ENCODE measurements around the gene NLK. TPM values are rescaled to one million over a fixed set of nuclear protein-coding genes. Genes with fewer than 3 reads are reported as not detected.

Gene NLK
- total RNA-seq, 1 experiment from 2014 or later: 12.8 TPM

DNA sequence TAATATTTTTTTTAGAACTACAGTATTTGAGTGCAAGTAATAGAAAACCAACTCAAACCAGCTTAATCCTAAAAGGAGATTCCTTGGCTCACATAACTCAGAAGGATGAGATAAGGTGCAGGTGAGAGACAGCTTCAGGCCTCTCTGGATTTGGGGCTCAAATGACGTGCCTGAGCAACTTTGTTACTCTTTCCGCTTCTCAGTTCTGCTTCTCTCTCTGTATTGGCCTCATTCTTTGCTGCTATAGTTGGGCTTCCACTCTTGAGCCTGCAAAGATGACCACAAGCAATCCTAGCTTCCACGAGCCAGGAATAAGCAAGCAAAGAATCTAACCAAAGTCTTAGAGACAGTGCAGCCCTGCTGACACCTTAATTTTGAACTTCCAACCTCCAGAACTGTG lies 45.0 kb upstream of the NLK start:
- no TSS peak for BruUV-seq (replicated peaks)
- POLR2A ChIA-PET: no interaction called here

More for the DNA sequence above, 45.0 kb upstream of the NLK start:
- Histone ChIP-seq H3K79me2 (ENCODE audit: insufficient read depth, low read length) (no peaks in the 10 kb centered on the region), H3K9me2 (ENCODE audit: insufficient read depth) (no peaks in the 10 kb centered on the region), H3K4me3 (replicated peaks in 1 of 2; ENCODE audit: low read depth in 1 of 2, low read length in 2 of 2) (no peak overlapping the region), H3K36me3 (ENCODE audit: control insufficient read depth in 1 of 2, insufficient read depth in 2 of 2, low read length in 2 of 2) (no peaks in the 10 kb centered on the region), H3K9me3 (ENCODE audit: control insufficient read depth in 1 of 2, insufficient read depth in 1 of 2, low read depth in 1 of 2, low read length in 2 of 2) (no peaks in the 10 kb centered on the region), H3K4me2 (ENCODE audit: low read length) (no peak overlapping the region), H4K20me1 (ENCODE audit: insufficient read depth) (no peaks in the 10 kb centered on the region), H3K4me1 (ENCODE audit: control insufficient read depth in 1 of 2, insufficient read depth in 2 of 2, low read length in 2 of 2) (peaks cover 0 to 2% of the 10 kb centered on the region in 2 experiments; a peak in 1 of 4 replicates), H3K27me3 (ENCODE audit: insufficient read depth, low read length) (peaks cover 31% of the 10 kb centered on the region), H3K27ac (ENCODE audit: low read depth, low read length) (no peak overlapping the region), H3K9ac (ENCODE audit: low read length) (no peak overlapping the region), H2AFZ (ENCODE audit: low read depth, low read length, poor library complexity, severe bottlenecking) (no peak overlapping the region)
- intact Hi-C loops (cut with micrococcal nuclease): no loop called here
- no peak for TF ChIP-seq POLR2AphosphoS5 (IDR thresholded peaks at IDR 0.05; ENCODE audit: low read depth, low read length)
- TF ChIP-seq SRF (IDR thresholded peaks at IDR 0.05; ENCODE audit: low read depth): no peak
- no peak for TF ChIP-seq SP1 (IDR thresholded peaks at IDR 0.05; ENCODE audit: low read depth)
- no peak for TF ChIP-seq SIN3A (IDR thresholded peaks at IDR 0.05; ENCODE audit: low read depth)
- TF ChIP-seq YY1 (IDR thresholded peaks at IDR 0.05; ENCODE audit: extremely low read depth, insufficient replicate concordance, low read depth, low read length): no peak
- no peak for TF ChIP-seq ATF3 (IDR thresholded peaks at IDR 0.05)
- no peak for TF ChIP-seq ZNF274 (IDR thresholded peaks at IDR 0.05; ENCODE audit: low read depth, low read length)
- TF ChIP-seq JUND (IDR thresholded peaks at IDR 0.05): no peak
- TF ChIP-seq, protein P1, sequence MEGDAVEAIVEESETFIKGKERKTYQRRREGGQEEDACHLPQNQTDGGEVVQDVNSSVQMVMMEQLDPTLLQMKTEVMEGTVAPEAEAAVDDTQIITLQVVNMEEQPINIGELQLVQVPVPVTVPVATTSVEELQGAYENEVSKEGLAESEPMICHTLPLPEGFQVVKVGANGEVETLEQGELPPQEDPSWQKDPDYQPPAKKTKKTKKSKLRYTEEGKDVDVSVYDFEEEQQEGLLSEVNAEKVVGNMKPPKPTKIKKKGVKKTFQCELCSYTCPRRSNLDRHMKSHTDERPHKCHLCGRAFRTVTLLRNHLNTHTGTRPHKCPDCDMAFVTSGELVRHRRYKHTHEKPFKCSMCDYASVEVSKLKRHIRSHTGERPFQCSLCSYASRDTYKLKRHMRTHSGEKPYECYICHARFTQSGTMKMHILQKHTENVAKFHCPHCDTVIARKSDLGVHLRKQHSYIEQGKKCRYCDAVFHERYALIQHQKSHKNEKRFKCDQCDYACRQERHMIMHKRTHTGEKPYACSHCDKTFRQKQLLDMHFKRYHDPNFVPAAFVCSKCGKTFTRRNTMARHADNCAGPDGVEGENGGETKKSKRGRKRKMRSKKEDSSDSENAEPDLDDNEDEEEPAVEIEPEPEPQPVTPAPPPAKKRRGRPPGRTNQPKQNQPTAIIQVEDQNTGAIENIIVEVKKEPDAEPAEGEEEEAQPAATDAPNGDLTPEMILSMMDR (IDR thresholded peaks at IDR 0.05 in 2 of 3, conservative IDR thresholded peaks at IDR 0.05 in 1 of 3; ENCODE audit: borderline replicate concordance in 1 of 3, insufficient read depth in 1 of 3, low read depth in 2 of 3, low read length in 2 of 3): no peak
- no peak for TF ChIP-seq EZH2phosphoT487 (IDR thresholded peaks at IDR 0.05; ENCODE audit: borderline replicate concordance)
- TF ChIP-seq CBX3 (IDR thresholded peaks at IDR 0.05; ENCODE audit: low read depth): no peak
- TF ChIP-seq, protein P2, sequence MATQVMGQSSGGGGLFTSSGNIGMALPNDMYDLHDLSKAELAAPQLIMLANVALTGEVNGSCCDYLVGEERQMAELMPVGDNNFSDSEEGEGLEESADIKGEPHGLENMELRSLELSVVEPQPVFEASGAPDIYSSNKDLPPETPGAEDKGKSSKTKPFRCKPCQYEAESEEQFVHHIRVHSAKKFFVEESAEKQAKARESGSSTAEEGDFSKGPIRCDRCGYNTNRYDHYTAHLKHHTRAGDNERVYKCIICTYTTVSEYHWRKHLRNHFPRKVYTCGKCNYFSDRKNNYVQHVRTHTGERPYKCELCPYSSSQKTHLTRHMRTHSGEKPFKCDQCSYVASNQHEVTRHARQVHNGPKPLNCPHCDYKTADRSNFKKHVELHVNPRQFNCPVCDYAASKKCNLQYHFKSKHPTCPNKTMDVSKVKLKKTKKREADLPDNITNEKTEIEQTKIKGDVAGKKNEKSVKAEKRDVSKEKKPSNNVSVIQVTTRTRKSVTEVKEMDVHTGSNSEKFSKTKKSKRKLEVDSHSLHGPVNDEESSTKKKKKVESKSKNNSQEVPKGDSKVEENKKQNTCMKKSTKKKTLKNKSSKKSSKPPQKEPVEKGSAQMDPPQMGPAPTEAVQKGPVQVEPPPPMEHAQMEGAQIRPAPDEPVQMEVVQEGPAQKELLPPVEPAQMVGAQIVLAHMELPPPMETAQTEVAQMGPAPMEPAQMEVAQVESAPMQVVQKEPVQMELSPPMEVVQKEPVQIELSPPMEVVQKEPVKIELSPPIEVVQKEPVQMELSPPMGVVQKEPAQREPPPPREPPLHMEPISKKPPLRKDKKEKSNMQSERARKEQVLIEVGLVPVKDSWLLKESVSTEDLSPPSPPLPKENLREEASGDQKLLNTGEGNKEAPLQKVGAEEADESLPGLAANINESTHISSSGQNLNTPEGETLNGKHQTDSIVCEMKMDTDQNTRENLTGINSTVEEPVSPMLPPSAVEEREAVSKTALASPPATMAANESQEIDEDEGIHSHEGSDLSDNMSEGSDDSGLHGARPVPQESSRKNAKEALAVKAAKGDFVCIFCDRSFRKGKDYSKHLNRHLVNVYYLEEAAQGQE (IDR thresholded peaks at IDR 0.05; ENCODE audit: low read depth): no peak
- TF ChIP-seq TCF7L2 (IDR thresholded peaks at IDR 0.05; ENCODE audit: borderline replicate concordance, extremely low read depth, insufficient read depth, insufficient read length): no peak
- no peak for TF ChIP-seq FOSL1 (IDR thresholded peaks at IDR 0.05; ENCODE audit: low read depth)
- no peak for TF ChIP-seq POLR2A (IDR thresholded peaks at IDR 0.05; ENCODE audit: borderline replicate concordance, extremely low read depth, insufficient read depth, insufficient read length)
- TF ChIP-seq CEBPB (IDR thresholded peaks at IDR 0.05; ENCODE audit: low read depth): no peak
- TF ChIP-seq ELF1 (IDR thresholded peaks at IDR 0.05; ENCODE audit: borderline replicate concordance, low read depth): no peak
- TF ChIP-seq EZH2 (IDR thresholded peaks at IDR 0.05): no peak
- RAD21 ChIA-PET (ENCODE audit: low non-redundant PET in 1 of 2, low total read pairs in 2 of 2, uncharacterized antibody in 2 of 2, unreplicated experiment in 2 of 2): no interaction called here
- no peak for ATAC-seq
- CTCF ChIA-PET: no interaction called here
- no peak for DNase-seq (ENCODE audit: low read depth, low spot score)

Data from HCT116 (cell line).